Dedifferentiated amniotic fluid mesenchymal stem cell (primary cell): Measurements from ENCODE around the gene RINL.
"Not testable (repeated sequence)": the region's sequence is repeated elsewhere in the genome, so short reads cannot be mapped to it uniquely, and the experiment has no call there.

Source experiments
- DNase-seq: peaks from one replicate; pipeline ENCODE4 v3.0.0-alpha.2; 2016; ENCODE audit errors: extremely low spot score

The RINL gene

GRCh38 chr19:38904581-38905539 is 26.8 kb upstream of the RINL start:
- DNase-seq = no peak

GRCh38 chr19:38901683-38902082 is 23.6 kb upstream of the RINL start:
- DNase-seq = no peak

- no peak for DNase-seq
These were observed 22.7 kb upstream of the RINL start for GRCh38 chr19:38900743-38901190.

- DNase-seq = no peak
These were observed 22.1 kb upstream of the RINL start for GRCh38 chr19:38900202-38900629.

GRCh38 chr19:38899447-38900201 is 21.5 kb upstream of the RINL start, which contains the start of the genes NFKBIB and SIRT2:
TSS of gene NFKBIB (plus strand) at chr19:38899969. CDS start at chr19:38900033, 64 bp downstream.
TSS of gene SIRT2 (minus strand) at chr19:38899618. CDS start at chr19:38899521, 97 bp downstream.
- DNase-seq = peak; percentile 100

GRCh38 chr19:38898788-38899446 is 20.8 kb upstream of the RINL start:
- no peak for DNase-seq

- no peak for DNase-seq
These were observed 16.9 kb upstream of the RINL start for GRCh38 chr19:38894968-38895367.

- no peak for DNase-seq
These were observed 15.3 kb upstream of the RINL start for GRCh38 chr19:38893341-38893771.

GRCh38 chr19:38892841-38893240 is 14.8 kb upstream of the RINL start:
- no peak for DNase-seq

- DNase-seq = no peak
These were observed 13.7 kb upstream of the RINL start for GRCh38 chr19:38891771-38892170.

GRCh38 chr19:38890686-38891085 is 12.6 kb upstream of the RINL start:
- no peak for DNase-seq

GRCh38 chr19:38889803-38890202 is 11.7 kb upstream of the RINL start:
- no peak for DNase-seq

GRCh38 chr19:38888876-38889275 is 10.8 kb upstream of the RINL start:
- no peak for DNase-seq

GRCh38 chr19:38884691-38885090 is 6.6 kb upstream of the RINL start:
- DNase-seq = not testable (repeated sequence)

GRCh38 chr19:38883286-38883685 is 5.2 kb upstream of the RINL start:
- DNase-seq = no peak

GRCh38 chr19:38880882-38881609 is 3.0 kb upstream of the RINL start:
- no peak for DNase-seq

GRCh38 chr19:38880076-38880881 is 2.2 kb upstream of the RINL start:
- no peak for DNase-seq

- no peak for DNase-seq
These were observed 1.3 kb upstream of the RINL start for GRCh38 chr19:38879400-38879751.

GRCh38 chr19:38878575-38879399 is 712 bp upstream of the RINL start:
- DNase-seq = no peak
